ENCODE results near the gene GLCCI1.

GLCCI1 gene

DNA sequence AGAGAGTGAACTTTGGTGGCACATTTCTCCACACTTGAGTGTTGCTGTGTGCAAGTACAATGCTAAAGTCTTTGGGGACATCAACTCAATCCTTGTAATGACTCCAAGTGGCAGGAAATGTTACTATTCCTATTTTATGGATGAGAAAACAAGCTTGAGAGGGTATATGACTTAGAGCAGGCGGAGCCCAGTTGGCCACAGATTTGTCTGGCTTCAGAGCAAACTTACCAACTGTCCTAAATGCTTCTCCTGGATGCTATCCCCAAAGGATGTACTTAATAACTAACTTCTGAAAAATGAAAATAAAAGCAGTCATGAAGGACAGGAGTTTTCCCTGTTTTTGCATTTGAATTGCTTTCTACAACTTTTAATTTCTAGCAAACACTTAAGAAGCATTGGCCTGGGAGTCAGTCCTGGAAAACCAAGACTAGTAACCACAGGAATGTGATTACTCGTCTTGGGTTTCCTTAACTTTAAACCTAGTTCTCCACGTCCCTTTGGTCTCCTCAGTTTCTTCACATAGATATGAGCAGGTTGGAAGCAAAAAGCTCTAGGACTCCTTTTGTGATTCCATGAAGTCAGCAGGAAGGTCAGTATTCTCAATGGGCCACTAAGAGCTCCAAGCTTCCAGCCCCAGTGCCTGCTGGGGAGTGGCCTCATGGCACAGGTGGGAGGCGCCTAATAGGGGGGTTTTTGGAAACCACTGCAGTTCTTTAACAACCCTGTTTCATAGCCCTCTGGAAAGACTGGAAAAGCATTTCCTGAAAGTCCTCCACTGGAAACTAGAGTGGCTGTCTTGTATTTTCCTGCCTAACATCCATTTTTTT lies 140.8 kb downstream of the GLCCI1 start:
- TF ChIP-seq, protein P1, sequence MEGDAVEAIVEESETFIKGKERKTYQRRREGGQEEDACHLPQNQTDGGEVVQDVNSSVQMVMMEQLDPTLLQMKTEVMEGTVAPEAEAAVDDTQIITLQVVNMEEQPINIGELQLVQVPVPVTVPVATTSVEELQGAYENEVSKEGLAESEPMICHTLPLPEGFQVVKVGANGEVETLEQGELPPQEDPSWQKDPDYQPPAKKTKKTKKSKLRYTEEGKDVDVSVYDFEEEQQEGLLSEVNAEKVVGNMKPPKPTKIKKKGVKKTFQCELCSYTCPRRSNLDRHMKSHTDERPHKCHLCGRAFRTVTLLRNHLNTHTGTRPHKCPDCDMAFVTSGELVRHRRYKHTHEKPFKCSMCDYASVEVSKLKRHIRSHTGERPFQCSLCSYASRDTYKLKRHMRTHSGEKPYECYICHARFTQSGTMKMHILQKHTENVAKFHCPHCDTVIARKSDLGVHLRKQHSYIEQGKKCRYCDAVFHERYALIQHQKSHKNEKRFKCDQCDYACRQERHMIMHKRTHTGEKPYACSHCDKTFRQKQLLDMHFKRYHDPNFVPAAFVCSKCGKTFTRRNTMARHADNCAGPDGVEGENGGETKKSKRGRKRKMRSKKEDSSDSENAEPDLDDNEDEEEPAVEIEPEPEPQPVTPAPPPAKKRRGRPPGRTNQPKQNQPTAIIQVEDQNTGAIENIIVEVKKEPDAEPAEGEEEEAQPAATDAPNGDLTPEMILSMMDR (IDR thresholded peaks at IDR 0.05; ENCODE audit: insufficient read depth, low read length): no peak
- no peak for TF ChIP-seq POLR2AphosphoS5 (IDR thresholded peaks at IDR 0.05; ENCODE audit: low read depth)
- no peak for TF ChIP-seq GABPA (IDR thresholded peaks at IDR 0.05; ENCODE audit: low read depth)
- TF ChIP-seq, protein P2, sequence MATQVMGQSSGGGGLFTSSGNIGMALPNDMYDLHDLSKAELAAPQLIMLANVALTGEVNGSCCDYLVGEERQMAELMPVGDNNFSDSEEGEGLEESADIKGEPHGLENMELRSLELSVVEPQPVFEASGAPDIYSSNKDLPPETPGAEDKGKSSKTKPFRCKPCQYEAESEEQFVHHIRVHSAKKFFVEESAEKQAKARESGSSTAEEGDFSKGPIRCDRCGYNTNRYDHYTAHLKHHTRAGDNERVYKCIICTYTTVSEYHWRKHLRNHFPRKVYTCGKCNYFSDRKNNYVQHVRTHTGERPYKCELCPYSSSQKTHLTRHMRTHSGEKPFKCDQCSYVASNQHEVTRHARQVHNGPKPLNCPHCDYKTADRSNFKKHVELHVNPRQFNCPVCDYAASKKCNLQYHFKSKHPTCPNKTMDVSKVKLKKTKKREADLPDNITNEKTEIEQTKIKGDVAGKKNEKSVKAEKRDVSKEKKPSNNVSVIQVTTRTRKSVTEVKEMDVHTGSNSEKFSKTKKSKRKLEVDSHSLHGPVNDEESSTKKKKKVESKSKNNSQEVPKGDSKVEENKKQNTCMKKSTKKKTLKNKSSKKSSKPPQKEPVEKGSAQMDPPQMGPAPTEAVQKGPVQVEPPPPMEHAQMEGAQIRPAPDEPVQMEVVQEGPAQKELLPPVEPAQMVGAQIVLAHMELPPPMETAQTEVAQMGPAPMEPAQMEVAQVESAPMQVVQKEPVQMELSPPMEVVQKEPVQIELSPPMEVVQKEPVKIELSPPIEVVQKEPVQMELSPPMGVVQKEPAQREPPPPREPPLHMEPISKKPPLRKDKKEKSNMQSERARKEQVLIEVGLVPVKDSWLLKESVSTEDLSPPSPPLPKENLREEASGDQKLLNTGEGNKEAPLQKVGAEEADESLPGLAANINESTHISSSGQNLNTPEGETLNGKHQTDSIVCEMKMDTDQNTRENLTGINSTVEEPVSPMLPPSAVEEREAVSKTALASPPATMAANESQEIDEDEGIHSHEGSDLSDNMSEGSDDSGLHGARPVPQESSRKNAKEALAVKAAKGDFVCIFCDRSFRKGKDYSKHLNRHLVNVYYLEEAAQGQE (IDR thresholded peaks at IDR 0.05; ENCODE audit: insufficient replicate concordance, low read depth): no peak
- no peak for TF ChIP-seq SPI1 (IDR thresholded peaks at IDR 0.05; ENCODE audit: borderline replicate concordance, low read depth)
- no peak overlapping the region for H3K27ac ChIP-seq (replicated peaks)
- no peak for DNase-seq (ENCODE audit: low read depth in 1 of 2, low spot score in 1 of 2)
- no peak overlapping the region for H3K4me3 ChIP-seq (replicated peaks; ENCODE audit: insufficient read depth, low read length)
- no peaks in the 10 kb centered on the region for H3K27me3 ChIP-seq (ENCODE audit: insufficient read depth, poor library complexity, severe bottlenecking)

DNA sequence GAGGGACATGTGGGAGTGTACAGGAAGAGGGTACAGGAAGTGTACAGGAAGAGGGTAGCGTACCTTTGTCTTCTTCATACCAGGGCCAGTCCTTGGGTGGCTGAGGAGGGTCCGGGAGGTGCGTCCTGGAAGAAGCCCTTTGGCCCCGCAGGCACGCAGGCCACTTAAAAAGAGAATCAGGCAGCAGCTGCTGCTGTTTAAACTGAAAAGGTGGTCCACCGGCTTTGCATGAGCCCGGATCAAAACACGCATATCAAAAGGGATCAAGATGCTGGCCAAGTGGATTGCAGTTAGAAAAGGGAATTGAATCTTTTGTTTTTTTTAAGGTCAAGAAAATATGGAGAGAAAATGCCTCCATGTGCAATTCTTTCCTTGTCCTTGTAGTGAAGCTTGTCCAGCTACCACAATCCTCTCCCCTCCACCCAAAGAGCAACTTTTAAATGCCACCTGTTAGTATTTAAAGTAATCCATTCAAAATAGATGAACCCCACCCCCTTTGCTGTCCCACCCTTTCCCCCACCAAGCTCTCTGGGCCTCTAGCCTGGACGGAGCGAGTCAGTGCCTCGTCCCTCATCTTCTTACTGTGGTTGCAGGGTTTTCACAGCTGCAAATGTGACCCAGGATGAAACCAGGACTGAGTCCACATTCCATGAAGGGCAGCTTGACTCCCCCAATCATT lies 142.8 kb downstream of the GLCCI1 start:
- DNase-seq (ENCODE audit: low read depth in 1 of 2, low spot score in 1 of 2): no peak
- Histone ChIP-seq H3K27me3 (ENCODE audit: insufficient read depth, poor library complexity, severe bottlenecking) (no peaks in the 10 kb centered on the region), H3K4me3 (replicated peaks; ENCODE audit: insufficient read depth, low read length) (no peak overlapping the region), H3K27ac (replicated peaks) (no peak overlapping the region)
- no peak for TF ChIP-seq GABPA (IDR thresholded peaks at IDR 0.05; ENCODE audit: low read depth)

DNA sequence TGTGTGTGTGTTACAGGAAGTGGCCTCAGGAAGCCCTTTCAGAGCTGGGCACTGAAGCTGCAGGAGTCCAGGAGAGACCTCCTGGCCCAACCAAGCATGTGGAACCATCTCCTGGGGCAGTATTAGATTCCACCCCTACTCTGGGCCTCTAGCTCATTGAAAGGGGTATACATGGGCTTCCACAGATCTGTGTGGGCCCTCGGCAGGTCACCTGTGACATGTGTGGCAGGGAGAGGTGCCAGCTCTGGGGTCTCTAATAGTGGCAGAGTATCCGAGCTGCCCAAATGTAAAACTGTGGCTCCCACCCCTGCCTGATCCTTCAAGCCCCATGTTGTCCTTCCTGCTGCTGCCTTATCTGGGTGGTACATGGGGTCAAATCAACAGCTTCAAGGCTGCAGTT lies 144.1 kb downstream of the GLCCI1 start:
- no peak for DNase-seq (ENCODE audit: low read depth in 1 of 2, low spot score in 1 of 2)
- no peak overlapping the region for H3K4me3 ChIP-seq (replicated peaks; ENCODE audit: insufficient read depth, low read length)

DNA sequence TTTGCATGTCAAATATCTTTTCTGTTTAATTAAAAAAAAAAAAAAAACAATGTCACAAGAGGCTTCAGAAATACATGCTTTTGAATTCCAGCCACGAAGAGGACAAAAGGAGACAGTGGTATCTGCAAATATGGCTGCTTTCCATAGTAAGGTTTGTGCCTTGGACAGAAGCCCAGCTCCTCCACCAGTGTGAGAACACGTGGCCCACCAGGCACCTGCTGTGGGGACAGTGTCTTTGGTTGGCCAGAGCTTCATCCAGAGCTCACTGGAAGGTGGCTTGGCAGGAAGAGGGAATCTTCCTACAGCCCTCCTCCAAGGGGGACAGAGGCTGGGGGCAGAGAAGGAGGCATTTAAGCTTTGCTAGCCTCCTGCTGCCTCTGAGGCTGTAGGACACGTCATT lies 144.6 kb downstream of the GLCCI1 start:
- no peak overlapping the region for H3K4me3 ChIP-seq (replicated peaks; ENCODE audit: insufficient read depth, low read length)
- H3K27ac ChIP-seq (replicated peaks): no peak overlapping the region
- no peak for DNase-seq (ENCODE audit: low read depth in 1 of 2, low spot score in 1 of 2)
- H3K27me3 ChIP-seq (ENCODE audit: insufficient read depth, poor library complexity, severe bottlenecking): no peaks in the 10 kb centered on the region
- TF ChIP-seq, protein P2 (IDR thresholded peaks at IDR 0.05; ENCODE audit: insufficient replicate concordance, low read depth): no peak
- TF ChIP-seq GABPA (IDR thresholded peaks at IDR 0.05; ENCODE audit: low read depth) (no peak), POLR2AphosphoS5 (IDR thresholded peaks at IDR 0.05; ENCODE audit: low read depth) (no peak), SPI1 (IDR thresholded peaks at IDR 0.05; ENCODE audit: borderline replicate concordance, low read depth) (no peak)
- TF ChIP-seq, protein P1 (IDR thresholded peaks at IDR 0.05; ENCODE audit: insufficient read depth, low read length): no peak

More for the DNA sequence above, 144.1 kb downstream of the GLCCI1 start:
- TF ChIP-seq, protein P2 (IDR thresholded peaks at IDR 0.05; ENCODE audit: insufficient replicate concordance, low read depth): no peak
- no peak for TF ChIP-seq SPI1 (IDR thresholded peaks at IDR 0.05; ENCODE audit: borderline replicate concordance, low read depth)
- H3K27ac ChIP-seq (replicated peaks): no peak overlapping the region
- H3K27me3 ChIP-seq (ENCODE audit: insufficient read depth, poor library complexity, severe bottlenecking): no peaks in the 10 kb centered on the region
